GM12874 (cell line): ENCODE results near the gene LANCL2.

Experiments used
- TF ChIP-seq, protein P1 (sequence below): IDR thresholded peaks from 2 replicates; pipeline ENCODE4 v1.5.1; 2011; ENCODE audit warnings: low read depth, mild to moderate bottlenecking, control low read depth, low read length, moderate library complexity; ENCODE audit not compliant: insufficient read depth

The LANCL2 gene

DNA sequence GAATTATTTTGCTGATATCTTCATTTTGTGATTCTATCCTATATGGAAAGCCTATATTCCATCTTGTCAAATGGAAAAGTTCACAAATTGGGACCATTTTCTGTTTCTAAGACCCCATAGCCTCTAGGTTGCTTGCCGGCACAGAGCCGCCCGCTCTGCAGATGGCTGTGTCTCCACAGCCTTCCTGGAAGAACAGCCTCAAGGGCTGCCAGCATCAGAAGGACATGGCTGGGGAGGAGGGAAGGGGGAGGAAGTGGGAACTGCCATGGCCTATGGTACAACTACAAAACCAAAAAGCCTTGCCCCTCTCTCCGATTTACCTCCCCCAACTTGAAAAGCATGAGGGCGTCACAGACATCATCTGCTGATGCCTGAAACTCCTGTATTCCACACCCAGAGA, 75.9 kb downstream of the LANCL2 start:
- TF ChIP-seq, protein P1, sequence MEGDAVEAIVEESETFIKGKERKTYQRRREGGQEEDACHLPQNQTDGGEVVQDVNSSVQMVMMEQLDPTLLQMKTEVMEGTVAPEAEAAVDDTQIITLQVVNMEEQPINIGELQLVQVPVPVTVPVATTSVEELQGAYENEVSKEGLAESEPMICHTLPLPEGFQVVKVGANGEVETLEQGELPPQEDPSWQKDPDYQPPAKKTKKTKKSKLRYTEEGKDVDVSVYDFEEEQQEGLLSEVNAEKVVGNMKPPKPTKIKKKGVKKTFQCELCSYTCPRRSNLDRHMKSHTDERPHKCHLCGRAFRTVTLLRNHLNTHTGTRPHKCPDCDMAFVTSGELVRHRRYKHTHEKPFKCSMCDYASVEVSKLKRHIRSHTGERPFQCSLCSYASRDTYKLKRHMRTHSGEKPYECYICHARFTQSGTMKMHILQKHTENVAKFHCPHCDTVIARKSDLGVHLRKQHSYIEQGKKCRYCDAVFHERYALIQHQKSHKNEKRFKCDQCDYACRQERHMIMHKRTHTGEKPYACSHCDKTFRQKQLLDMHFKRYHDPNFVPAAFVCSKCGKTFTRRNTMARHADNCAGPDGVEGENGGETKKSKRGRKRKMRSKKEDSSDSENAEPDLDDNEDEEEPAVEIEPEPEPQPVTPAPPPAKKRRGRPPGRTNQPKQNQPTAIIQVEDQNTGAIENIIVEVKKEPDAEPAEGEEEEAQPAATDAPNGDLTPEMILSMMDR: no peak

DNA sequence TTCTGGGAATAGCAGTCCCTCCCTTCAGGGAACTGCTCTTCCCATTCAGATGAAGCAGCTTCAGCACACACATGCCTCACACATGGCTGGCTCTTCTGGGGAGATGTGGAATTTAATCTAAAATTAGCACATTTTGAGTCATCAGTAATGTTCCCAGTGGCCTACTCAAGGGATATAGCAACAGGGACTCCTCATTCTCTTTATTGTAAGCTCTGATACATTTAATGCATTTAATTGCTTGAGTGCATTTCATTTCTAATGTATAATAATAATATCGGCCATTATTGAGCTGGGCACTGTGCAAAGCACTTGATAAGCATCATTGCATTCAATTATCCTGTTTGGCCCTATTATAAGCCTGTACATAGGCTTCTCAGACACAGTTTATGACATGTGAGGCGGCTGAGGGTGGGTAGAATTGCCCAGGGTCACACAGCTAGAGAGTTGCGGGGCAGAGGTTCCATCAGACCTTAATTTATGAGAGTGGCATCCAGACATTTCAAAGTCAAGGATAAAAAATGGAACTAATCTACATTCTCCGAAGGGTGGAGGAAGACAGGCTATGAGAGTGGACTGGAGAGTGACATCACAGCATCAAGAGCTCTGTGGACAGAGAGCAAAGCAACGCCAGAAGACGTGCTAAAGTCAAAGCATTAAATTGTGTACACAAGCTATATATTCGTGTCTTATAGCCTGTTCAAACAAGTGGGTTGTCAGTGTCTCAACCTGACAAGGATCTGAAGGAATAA, 76.8 kb downstream of the LANCL2 start:
- TF ChIP-seq, protein P1: no peak

DNA sequence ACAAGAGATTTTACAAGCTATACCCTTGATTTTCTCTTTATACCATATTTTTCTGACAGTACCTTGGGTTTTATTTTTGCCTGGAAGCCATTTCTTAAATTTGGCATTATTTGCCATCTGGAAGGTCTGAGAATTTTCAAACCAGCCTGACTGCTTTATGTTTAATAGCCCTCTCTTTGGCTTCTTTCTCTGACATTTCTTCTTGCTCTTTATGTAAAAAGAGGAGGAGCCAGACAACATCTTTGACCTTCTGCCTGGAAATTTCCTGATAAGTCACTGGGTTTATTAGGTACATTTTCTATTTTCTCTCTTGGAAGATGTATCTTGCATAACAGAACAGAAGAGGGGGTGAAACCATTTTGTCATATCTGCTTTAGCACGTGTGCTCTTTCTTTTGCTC, 79.6 kb downstream of the LANCL2 start:
- TF ChIP-seq, protein P1: no peak

DNA sequence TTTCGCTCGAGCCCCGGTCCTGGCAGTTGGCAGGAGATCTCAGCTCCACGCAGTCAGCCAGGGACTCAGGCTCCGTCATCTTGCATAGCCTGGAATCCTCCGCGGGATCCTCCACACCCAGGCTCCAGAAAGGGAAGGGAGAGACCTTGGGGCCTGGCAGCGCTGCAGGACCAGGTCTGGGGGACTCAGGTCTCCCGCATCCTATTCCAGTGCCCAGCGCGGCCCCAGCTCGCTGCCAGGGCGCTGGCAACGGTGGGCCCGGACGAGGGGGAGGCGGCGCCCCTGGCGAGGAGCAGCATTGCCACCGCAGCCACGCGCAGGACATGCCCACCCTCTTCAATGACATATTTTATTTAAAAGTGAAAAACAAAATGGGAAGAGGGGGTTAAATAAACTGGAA, 83.4 kb downstream of the LANCL2 start:
- TF ChIP-seq, protein P1: no peak

DNA sequence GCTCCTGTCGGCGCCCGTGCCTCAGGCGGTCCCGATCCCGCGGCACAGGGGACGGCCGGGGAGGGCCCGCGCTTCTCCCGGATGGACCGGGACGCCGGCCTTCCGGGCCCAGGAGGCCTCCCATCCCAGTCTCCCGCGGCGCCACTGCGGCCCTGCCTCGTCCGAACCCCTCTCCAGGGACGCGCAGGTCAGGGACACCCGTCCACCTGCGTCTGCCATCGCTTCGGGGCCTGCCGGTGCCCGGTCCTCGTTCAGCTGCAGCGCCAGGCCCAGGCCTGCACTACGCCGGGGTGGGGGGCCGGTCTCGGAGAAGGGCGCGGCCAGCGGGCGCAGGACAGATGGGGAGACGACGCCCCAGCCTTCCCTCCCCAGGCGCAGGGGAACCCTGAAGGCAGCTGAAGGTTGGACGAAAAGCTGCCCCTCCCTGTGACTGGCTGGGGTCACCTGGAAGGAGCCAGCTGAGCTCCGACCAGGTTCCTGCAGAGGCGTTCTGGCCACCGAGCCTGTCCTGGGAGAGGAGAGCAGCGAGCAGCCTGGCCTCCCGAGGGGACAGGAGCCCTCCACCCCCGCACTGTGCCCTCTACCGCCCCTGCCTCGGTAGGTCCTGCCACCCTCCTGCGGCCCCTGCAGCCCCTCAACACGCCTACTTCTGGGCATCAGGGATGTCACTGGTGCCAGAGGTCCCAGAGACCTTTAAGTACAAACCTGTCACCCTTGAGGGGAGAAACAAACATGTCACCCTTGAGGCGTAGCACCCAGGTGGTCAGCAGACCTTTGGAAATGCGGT, 84.3 kb downstream of the LANCL2 start:
- TF ChIP-seq, protein P1: no peak

DNA sequence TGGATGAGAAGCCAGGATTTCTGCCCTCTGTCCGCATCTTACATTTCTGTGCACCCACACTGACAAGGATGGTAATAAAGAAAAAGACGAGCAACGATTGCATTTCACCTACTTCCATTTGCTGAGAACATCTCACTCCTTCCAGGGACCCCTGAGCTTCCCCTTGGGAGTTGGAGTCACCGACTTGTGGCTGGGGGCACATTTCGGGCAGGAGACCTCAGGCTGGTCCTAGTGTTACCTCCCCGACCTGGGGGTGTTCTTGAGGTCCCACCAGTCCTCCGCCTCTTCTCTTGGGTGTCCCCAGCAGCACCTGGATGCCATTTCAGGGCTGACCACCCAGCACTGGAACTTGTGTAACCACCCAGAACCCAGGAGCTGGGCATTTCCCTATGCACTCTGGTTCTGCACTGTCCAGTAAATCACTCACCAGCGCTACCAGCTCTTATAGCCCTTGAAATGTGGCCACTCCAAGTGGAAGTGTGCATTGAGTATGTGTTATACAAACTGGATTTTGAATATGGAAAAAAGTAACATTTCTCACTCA, 84.9 kb downstream of the LANCL2 start:
- TF ChIP-seq, protein P1: no peak

DNA sequence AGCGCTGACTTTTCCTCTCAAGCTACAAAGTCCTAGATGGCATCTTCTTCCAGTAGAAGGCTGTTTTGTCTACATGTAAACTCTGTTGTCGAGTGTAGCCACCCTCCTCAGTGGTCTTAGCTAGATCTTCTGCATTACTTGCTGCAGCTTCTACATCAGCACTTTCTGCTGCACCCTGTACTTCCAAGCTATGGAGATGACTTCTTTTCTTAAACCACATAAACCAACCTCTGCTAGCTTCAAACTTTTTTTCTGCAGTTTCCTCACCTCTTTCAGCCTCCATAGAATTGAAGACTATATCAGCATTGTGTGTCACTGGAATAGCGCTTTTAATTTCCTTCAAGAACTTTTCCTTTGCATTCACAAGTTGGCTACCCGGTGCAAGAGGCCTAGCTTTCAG, 87.8 kb downstream of the LANCL2 start:
- TF ChIP-seq, protein P1: no peak
